Nephron progenitor cell (in vitro differentiated cells): ENCODE data around the gene NTRK2.

Source experiments
- DNase-seq: peaks from one replicate; pipeline ENCODE4 v3.0.0; 2021
- H3K27ac Mint-ChIP-seq: 2 replicates; pipeline ENCODE4 v1.8.0; 2021; ENCODE audit warnings: mild to moderate bottlenecking, moderate library complexity, mixed read lengths
- H3K27me3 Mint-ChIP-seq: 2 replicates; pipeline ENCODE4 v1.8.0; 2021; ENCODE audit warnings: mild to moderate bottlenecking, low read depth, mixed read lengths; ENCODE audit not compliant: poor library complexity
- H3K36me3 Mint-ChIP-seq: 2 replicates; pipeline ENCODE4 v1.8.0; 2021; ENCODE audit warnings: low read depth, mixed read lengths
- H3K4me1 Mint-ChIP-seq: 2 replicates; pipeline ENCODE4 v1.8.0; 2021; ENCODE audit warnings: mixed read lengths
- H3K4me3 Mint-ChIP-seq: 2 replicates; pipeline ENCODE4 v1.8.0; 2021; ENCODE audit warnings: mild to moderate bottlenecking, moderate library complexity, mixed read lengths
- H3K9me3 Mint-ChIP-seq: 2 replicates; pipeline ENCODE4 v1.8.0; 2021; ENCODE audit warnings: mild to moderate bottlenecking, moderate library complexity, mixed read lengths
- TF ChIP-seq, protein P1 (sequence below): fragments of 200-600 bp; sonication (generic); IDR thresholded peaks from 2 replicates; pipeline ENCODE4 v1.5.0; 2021; ENCODE audit warnings: antibody characterized with exemption

The NTRK2 gene

DNA sequence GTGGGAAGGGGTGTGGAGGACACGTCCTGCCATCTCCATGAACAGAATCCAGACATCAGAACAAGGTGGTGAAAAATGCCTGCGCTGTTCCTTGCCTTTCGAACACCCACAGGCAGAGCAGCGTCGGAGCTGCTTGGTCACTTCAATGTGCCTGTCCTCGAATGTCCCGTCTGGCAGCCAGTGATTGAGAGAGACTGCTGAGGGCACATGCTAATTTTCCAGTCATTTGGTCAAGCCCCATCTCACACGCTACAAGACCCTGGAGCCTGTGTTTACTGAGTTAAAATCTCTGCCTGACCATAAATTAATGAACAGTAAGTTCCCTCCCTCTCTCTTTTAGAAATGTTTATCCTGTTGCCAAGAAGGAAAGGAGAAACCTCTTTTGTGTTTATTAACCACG lies 149.3 kb downstream of the NTRK2 start:
- Mint-ChIP-seq H3K27me3 (peaks cover 12% of the 10 kb centered on the region), H3K27ac (peak overlapping the region; percentile 96), H3K9me3 (no peaks in the 10 kb centered on the region), H3K4me1 (peaks cover 55% of the 10 kb centered on the region), H3K36me3 (no peaks in the 10 kb centered on the region), H3K4me3 (no peak overlapping the region)
- TF ChIP-seq, protein P1, sequence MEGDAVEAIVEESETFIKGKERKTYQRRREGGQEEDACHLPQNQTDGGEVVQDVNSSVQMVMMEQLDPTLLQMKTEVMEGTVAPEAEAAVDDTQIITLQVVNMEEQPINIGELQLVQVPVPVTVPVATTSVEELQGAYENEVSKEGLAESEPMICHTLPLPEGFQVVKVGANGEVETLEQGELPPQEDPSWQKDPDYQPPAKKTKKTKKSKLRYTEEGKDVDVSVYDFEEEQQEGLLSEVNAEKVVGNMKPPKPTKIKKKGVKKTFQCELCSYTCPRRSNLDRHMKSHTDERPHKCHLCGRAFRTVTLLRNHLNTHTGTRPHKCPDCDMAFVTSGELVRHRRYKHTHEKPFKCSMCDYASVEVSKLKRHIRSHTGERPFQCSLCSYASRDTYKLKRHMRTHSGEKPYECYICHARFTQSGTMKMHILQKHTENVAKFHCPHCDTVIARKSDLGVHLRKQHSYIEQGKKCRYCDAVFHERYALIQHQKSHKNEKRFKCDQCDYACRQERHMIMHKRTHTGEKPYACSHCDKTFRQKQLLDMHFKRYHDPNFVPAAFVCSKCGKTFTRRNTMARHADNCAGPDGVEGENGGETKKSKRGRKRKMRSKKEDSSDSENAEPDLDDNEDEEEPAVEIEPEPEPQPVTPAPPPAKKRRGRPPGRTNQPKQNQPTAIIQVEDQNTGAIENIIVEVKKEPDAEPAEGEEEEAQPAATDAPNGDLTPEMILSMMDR: no peak
- DNase-seq: peak; percentile 16

DNA sequence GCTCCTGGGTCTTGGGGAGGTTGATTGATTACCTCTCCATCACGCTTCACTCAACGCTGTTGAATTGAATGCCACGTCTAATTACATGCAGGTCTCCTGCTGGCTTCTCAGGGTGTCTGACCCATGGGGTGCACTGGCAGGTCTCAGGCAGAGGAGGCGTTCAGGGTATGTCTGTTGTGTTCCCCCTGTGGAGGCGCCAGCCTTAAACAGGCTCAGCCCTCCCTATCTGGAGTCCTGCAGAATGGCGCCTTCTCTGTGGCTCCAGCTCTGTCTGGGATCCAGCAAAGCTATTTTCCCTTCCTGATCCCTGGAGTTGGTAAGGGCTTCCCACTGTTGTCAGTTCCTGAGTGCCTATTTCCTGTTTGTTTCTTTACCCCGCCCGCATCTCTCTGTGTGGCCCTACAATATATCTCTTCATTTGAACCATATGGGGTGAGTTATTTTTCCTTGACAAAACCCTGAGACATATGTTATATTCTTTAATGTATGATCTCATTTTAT lies 150.0 kb downstream of the NTRK2 start:
- no peaks in the 10 kb centered on the region for H3K36me3 Mint-ChIP-seq
- H3K27me3 Mint-ChIP-seq: peaks cover 12% of the 10 kb centered on the region
- H3K27ac Mint-ChIP-seq: peak overlapping the region; percentile 96
- no peaks in the 10 kb centered on the region for H3K9me3 Mint-ChIP-seq
- TF ChIP-seq, protein P1: no peak
- no peak overlapping the region for H3K4me3 Mint-ChIP-seq
- DNase-seq: peak; percentile 45
- peaks cover 48% of the 10 kb centered on the region for H3K4me1 Mint-ChIP-seq

DNA sequence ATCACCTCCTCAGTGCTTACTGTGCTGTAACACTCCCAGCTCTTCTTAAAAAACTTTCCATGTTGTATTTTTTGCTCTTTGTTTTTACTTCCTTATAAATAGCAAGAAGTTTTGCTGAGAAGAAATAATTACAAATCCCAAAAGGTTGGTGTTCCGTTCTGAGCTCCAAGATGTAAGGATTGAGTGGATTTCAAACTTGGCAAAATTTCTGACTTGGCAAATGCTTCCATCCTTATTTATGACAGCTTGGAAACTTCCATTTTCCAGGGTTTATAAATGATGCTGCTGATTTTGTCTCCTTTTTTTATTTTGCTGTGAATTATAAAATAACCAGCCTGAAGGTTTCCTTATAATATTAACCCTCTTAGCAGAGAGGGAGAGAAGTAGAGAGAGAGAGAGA lies 151.9 kb downstream of the NTRK2 start:
- H3K4me3 Mint-ChIP-seq: no peak overlapping the region
- no peak overlapping the region for H3K27ac Mint-ChIP-seq
- DNase-seq: no peak
- H3K9me3 Mint-ChIP-seq: no peaks in the 10 kb centered on the region
- no peaks in the 10 kb centered on the region for H3K36me3 Mint-ChIP-seq
- H3K4me1 Mint-ChIP-seq: peaks cover 45% of the 10 kb centered on the region
- H3K27me3 Mint-ChIP-seq: peaks cover 16% of the 10 kb centered on the region
- TF ChIP-seq, protein P1: no peak

DNA sequence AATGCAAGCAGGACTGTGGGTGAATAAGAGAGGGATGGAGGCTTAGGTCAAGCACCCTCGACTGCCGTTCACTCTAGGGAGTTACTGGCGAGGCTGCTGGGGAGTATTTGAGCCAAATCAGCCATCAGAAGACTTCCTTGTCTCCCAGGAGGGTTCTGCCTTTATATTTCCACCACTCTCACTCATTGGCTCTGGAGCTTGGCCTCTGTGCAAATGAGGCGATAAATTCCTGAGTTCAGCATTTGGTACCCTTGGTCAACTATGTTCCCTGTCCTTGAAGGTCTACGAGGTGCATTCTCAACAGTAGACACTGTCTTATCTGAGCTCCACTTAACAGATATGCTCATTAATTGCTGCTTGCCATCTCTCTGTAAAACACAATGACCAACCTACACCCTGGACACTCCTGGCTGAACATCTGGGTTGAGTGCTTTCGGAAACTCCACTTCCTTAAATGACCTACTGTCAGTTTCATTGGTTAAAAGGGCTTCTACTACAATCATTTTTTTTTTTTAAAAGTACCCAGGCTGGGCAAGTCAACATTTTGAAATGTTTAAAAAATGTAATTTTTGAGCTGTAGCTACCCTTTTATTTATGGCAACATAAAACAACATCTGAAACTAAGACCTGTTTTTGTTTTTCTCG lies 153.2 kb downstream of the NTRK2 start:
- Mint-ChIP-seq H3K27ac (no peak overlapping the region), H3K4me3 (no peak overlapping the region), H3K9me3 (no peaks in the 10 kb centered on the region), H3K27me3 (peaks cover 16% of the 10 kb centered on the region), H3K4me1 (peaks cover 54% of the 10 kb centered on the region), H3K36me3 (no peaks in the 10 kb centered on the region)
- TF ChIP-seq, protein P1: no peak
- DNase-seq: no peak

DNA sequence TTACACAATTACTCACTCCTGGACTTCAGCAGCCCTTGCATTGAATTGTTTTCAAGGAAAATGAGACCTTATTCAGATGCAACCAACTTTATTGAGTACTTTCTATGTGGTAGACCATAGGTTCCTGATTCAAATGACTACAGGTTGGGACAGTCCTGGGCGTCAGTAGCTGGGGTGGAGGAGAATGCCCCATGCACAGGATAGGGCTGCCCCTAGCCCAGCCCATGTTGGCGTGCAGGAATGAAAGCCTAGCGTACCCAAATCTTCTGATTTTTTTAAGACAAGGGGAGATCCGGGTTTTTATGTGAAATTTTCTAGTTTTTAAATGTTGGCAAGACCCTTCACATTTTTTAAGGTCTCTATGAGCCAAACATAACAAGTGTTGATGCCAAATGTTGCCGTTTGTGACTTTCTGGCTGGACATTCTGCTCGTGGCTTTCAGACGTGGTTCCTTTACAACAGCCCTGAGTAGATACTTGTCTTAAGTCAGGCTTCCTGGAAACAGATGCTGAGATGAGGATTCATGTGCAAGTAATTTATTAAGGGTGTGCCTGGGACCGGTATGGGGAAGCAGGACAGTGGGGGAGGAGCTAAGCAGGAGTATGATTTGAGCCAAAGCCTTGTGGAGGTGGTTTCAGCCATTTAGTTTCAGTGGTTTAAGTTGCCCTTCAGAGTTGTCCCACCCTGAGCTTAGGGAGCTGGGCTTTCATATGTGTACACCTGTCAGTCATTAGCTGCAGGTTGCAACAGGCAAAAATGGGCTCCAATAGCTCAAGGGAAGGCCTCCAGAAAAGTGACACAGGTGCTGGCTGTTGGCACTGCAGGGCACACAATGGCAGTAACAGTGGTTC lies 154.1 kb downstream of the NTRK2 start:
- TF ChIP-seq, protein P1: no peak
- Mint-ChIP-seq H3K27ac (no peak overlapping the region), H3K9me3 (no peaks in the 10 kb centered on the region), H3K4me1 (peaks cover 55% of the 10 kb centered on the region), H3K27me3 (peaks cover 13% of the 10 kb centered on the region), H3K36me3 (no peaks in the 10 kb centered on the region), H3K4me3 (no peak overlapping the region)
- DNase-seq: no peak
